NT2/D1 (cell line): ENCODE measurements around the gene KRT9.

Source experiments
- YY1 ChIP-seq: IDR thresholded peaks from 2 replicates; pipeline ENCODE4 v1.6.1; 2011; ENCODE audit not compliant: insufficient read length, insufficient read depth
- ZNF274 ChIP-seq: IDR thresholded peaks from 2 replicates; pipeline ENCODE4 v1.6.1; 2011; ENCODE audit warnings: mild to moderate bottlenecking, low read depth, low read length

DNA sequence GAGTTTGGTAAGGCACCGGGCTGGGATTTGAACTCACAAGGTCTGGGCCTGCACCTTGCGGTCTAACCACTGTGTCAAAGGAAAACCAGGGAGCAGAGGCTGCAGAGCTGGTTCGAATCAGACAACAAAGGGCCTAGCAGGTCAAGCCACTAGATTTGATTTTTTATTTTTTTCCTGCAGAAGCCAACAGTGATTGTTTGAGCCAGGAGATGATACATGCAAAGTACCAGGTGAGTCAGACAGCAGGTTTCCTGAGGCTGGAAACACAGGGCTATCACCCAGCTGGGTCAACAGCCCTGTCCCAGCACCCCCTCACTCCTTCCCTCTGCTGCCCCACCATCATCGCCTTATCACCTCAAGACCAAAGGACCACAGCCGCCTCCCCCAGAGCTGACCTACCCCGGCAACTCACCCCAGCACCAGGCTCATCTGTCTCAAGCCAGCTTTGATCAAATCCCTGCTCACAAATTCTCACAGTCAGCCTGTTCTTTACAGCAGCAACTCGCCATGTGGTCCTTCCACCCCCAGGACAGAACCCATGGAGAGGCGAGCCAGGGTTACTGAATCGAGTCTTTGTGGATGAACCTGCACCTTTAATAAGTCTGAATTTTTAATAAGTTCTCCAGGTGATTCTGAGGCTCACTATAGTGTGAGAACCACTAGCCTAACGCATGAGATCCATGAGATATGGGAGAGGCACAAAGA lies 30.8 kb downstream of the KRT9 start:
- TF ChIP-seq YY1 (no peak), ZNF274 (no peak)
